Neural progenitor cell (in vitro differentiated cells): ENCODE results near the gene CACNG8. TPM values are rescaled to one million over a fixed set of nuclear protein-coding genes. Genes with fewer than 3 reads are reported as not detected.
A peak's percentile ranks its signal among the peaks of the same experiment; 100 is the strongest.
"Not testable (repeated sequence)": the region's sequence is repeated elsewhere in the genome, so short reads cannot be mapped to it uniquely, and the experiment has no call there.

ENCODE experiments used
- DNase-seq: peaks from one replicate; pipeline ENCODE4 v3.0.0-alpha.2; 2016; ENCODE audit warnings: low spot score
- H2AFZ ChIP-seq: fragments of 200-600 bp; sonication (generic); replicated peaks from 2 replicates; pipeline ENCODE4 v1.6.1; 2016; ENCODE audit warnings: antibody characterized with exemption
- H3F3A ChIP-seq: fragments of 200-600 bp; sonication (generic); 2 replicates; pipeline ENCODE4 v1.6.1; 2016; ENCODE audit warnings: antibody characterized with exemption, low read depth
- H3K27ac ChIP-seq: fragments of 200-600 bp; sonication (generic); 2 replicates; pipeline ENCODE4 v1.5.1; 2016; ENCODE audit warnings: mild to moderate bottlenecking
- H3K27me3 ChIP-seq: fragments of 200-600 bp; sonication (generic); 2 replicates; pipeline ENCODE4 v1.6.1; 2016; ENCODE audit warnings: mild to moderate bottlenecking, moderate library complexity
- H3K36me3 ChIP-seq: fragments of 200-600 bp; sonication (generic); 2 replicates; pipeline ENCODE4 v1.5.1; 2016
- H3K4me1 ChIP-seq: fragments of 200-600 bp; sonication (generic); 2 replicates; pipeline ENCODE4 v1.6.1; 2016; ENCODE audit warnings: mixed run types
- H3K4me2 ChIP-seq: fragments of 200-600 bp; sonication (generic); 2 replicates; pipeline ENCODE4 v1.6.1; 2016
- H3K4me3 ChIP-seq: fragments of 200-600 bp; sonication (generic); 2 replicates; pipeline ENCODE4 v1.5.1; 2016
- H3K79me2 ChIP-seq: fragments of 200-600 bp; sonication (generic); 2 replicates; pipeline ENCODE4 v1.6.1; 2016; ENCODE audit warnings: low read depth
- H3K9ac ChIP-seq: fragments of 200-600 bp; sonication (generic); 2 replicates; pipeline ENCODE4 v1.6.1; 2016
- H3K9me3 ChIP-seq: fragments of 200-600 bp; sonication (generic); 2 replicates; pipeline ENCODE4 v1.5.1; 2016; ENCODE audit warnings: low read depth
- H4K20me1 ChIP-seq: fragments of 200-600 bp; sonication (generic); 2 replicates; pipeline ENCODE4 v1.6.1; 2016; ENCODE audit warnings: low read depth
- H3K27ac Mint-ChIP-seq: 3 replicates; pipeline ENCODE4 v1.8.0; 2021; ENCODE audit warnings: mixed read lengths
- H3K27me3 Mint-ChIP-seq: 2 replicates; pipeline ENCODE4 v1.8.0; 2022; ENCODE audit warnings: low read depth, mild to moderate bottlenecking, inconsistent platforms, moderate library complexity, mixed read lengths; ENCODE audit not compliant: insufficient read depth
- H3K36me3 Mint-ChIP-seq: 3 replicates; pipeline ENCODE4 v1.8.0; 2021; ENCODE audit warnings: mixed read lengths
- H3K4me1 Mint-ChIP-seq: 3 replicates; pipeline ENCODE4 v1.8.0; 2021; ENCODE audit warnings: mixed read lengths
- H3K4me3 Mint-ChIP-seq: 3 replicates; pipeline ENCODE4 v1.8.0; 2021; ENCODE audit warnings: mild to moderate bottlenecking, moderate library complexity, mixed read lengths
- H3K9me3 Mint-ChIP-seq: 3 replicates; pipeline ENCODE4 v1.8.0; 2020; ENCODE audit warnings: mixed read lengths
- CTCF ChIP-seq: fragments of 200-600 bp; sonication (generic); IDR thresholded peaks from 2 replicates; pipeline ENCODE4 v1.5.1; 2017; ENCODE audit warnings: antibody characterized with exemption, mild to moderate bottlenecking
- EZH2 ChIP-seq: fragments of 200-600 bp; sonication (generic); IDR thresholded peaks from 2 replicates; pipeline ENCODE4 v1.6.1; 2017; ENCODE audit warnings: antibody characterized with exemption, mild to moderate bottlenecking, moderate library complexity
- EZH2phosphoT487 ChIP-seq: fragments of 200-600 bp; sonication (generic); IDR thresholded peaks from 2 replicates; pipeline ENCODE4 v1.6.1; 2017; ENCODE audit warnings: antibody characterized with exemption
- total RNA-seq: library from RNA; depleted of rRNA; stranded (reverse); fragments of >200 nt; gene quantifications from 2 replicates; pipeline ENCODE4 v1.2.3, GENCODE V29; 2015; ENCODE audit warnings: low replicate concordance

CACNG8 gene
- total RNA-seq, 1 donor from 2014 or later, result 0.02 TPM

GRCh38 chr19:54029930-54030490 is 67.3 kb downstream of the CACNG8 start:
- Histone ChIP-seq H3K4me1 (peaks cover 5% of the 10 kb centered on the region), H3F3A (peaks cover 16% of the 10 kb centered on the region), H3K9ac (no peak overlapping the region), H3K27ac (no peak overlapping the region), H2AFZ (no peak overlapping the region), H3K4me2 (no peak overlapping the region), H4K20me1 (no peaks in the 10 kb centered on the region), H3K9me3 (no peaks in the 10 kb centered on the region), H3K36me3 (no peaks in the 10 kb centered on the region), H3K27me3 (no peaks in the 10 kb centered on the region), H3K79me2 (no peaks in the 10 kb centered on the region), H3K4me3 (no peak overlapping the region)
- Mint-ChIP-seq H3K4me3 (no peak overlapping the region), H3K9me3 (no peaks in the 10 kb centered on the region), H3K4me1 (peaks cover 5% of the 10 kb centered on the region), H3K36me3 (no peaks in the 10 kb centered on the region), H3K27ac (no peak overlapping the region), H3K27me3 (peaks cover 13% of the 10 kb centered on the region)
- TF ChIP-seq EZH2phosphoT487, result no peak
- no peak for TF ChIP-seq EZH2
- TF ChIP-seq CTCF, result peak; percentile 73
- peak; percentile 81 for DNase-seq

- Mint-ChIP-seq H3K4me1 (peaks cover 15% of the 10 kb centered on the region), H3K9me3 (peaks cover 3% of the 10 kb centered on the region), H3K4me3 (no peak overlapping the region), H3K36me3 (peaks cover 2% of the 10 kb centered on the region), H3K27me3 (peaks cover 14% of the 10 kb centered on the region), H3K27ac (no peak overlapping the region)
- TF ChIP-seq CTCF (peak; percentile 48), EZH2 (no peak)
- Histone ChIP-seq H3K9me3 (no peaks in the 10 kb centered on the region), H4K20me1 (no peaks in the 10 kb centered on the region), H3K4me3 (no peak overlapping the region), H3K79me2 (no peaks in the 10 kb centered on the region), H2AFZ (no peak overlapping the region), H3K27ac (no peak overlapping the region), H3K4me1 (peaks cover 12% of the 10 kb centered on the region), H3K27me3 (no peaks in the 10 kb centered on the region), H3K4me2 (no peak overlapping the region), H3K36me3 (no peaks in the 10 kb centered on the region), H3K9ac (no peak overlapping the region), H3F3A (peaks cover 26% of the 10 kb centered on the region)
- no peak for DNase-seq
Measured at GRCh38 chr19:54030895-54031586, 68.3 kb downstream of the CACNG8 start.

GRCh38 chr19:54035215-54036178 is 72.8 kb downstream of the CACNG8 start:
- Histone ChIP-seq H3F3A (peaks cover 33% of the 10 kb centered on the region), H3K27ac (peak overlapping the region; percentile 64), H3K79me2 (no peaks in the 10 kb centered on the region), H3K27me3 (no peaks in the 10 kb centered on the region), H3K4me1 (peaks cover 12% of the 10 kb centered on the region), H3K4me2 (peak overlapping the region; percentile 50), H3K4me3 (peak overlapping the region; percentile 5), H4K20me1 (no peaks in the 10 kb centered on the region), H3K36me3 (no peaks in the 10 kb centered on the region), H3K9ac (no peak overlapping the region), H2AFZ (no peak overlapping the region), H3K9me3 (no peaks in the 10 kb centered on the region)
- Mint-ChIP-seq H3K9me3 (peaks cover 9% of the 10 kb centered on the region), H3K4me3 (peak overlapping the region; percentile 18), H3K36me3 (peaks cover 2% of the 10 kb centered on the region), H3K4me1 (peaks cover 17% of the 10 kb centered on the region), H3K27ac (peak overlapping the region; percentile 74), H3K27me3 (peaks cover 12% of the 10 kb centered on the region)
- peak; percentile 75 for DNase-seq
- TF ChIP-seq CTCF, result no peak
- TF ChIP-seq EZH2, result no peak
- no peak for TF ChIP-seq EZH2phosphoT487

- H2AFZ ChIP-seq, H3K27ac Mint-ChIP-seq: not testable (repeated sequence)
Measured at GRCh38 chr19:54036542-54036941, 73.8 kb downstream of the CACNG8 start.

More at GRCh38 chr19:54036542-54036941, 73.8 kb downstream of the CACNG8 start:
- not testable (repeated sequence) for H3K27me3 ChIP-seq, H4K20me1 ChIP-seq, H3K36me3 ChIP-seq, DNase-seq, H3K9ac ChIP-seq, H3K4me3 ChIP-seq, H3K9me3 Mint-ChIP-seq, H3K36me3 Mint-ChIP-seq, H3K4me3 Mint-ChIP-seq, H3K79me2 ChIP-seq, H3K9me3 ChIP-seq, H3K27ac ChIP-seq
- peaks cover 17% of the 10 kb centered on the region for H3K4me1 Mint-ChIP-seq
- Histone ChIP-seq H3K4me1 (peaks cover 12% of the 10 kb centered on the region), H3F3A (peaks cover 29% of the 10 kb centered on the region), H3K4me2 (peak overlapping the region; percentile 50)
- peaks cover 12% of the 10 kb centered on the region for H3K27me3 Mint-ChIP-seq
